ENCODE measurements around the gene ZNF256.

The ZNF256 gene

DNA sequence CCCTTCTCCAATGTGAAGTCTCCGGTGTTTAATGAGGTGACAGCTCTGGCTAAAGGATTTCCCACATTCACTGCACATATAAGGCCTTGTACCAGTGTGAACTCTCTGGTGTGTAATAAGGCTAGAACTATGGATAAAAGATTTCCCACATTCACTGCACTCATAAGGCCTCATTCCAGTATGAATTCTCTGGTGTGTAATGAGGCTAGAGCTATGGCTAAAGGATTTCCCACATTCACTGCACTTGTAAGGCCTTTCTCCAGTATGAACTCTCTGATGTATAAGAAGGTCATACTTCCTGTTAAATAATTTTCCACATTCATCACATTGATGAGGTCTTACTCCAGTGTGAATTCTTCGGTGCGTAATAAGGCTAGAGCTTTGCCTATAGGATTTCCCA is 5.9 kb downstream of the ZNF256 start (continued):
- TF ChIP-seq ZFHX2 (tag by site-specific recombination; conservative IDR thresholded peaks at IDR 0.05) = no peak
- TF ChIP-seq, protein P1, sequence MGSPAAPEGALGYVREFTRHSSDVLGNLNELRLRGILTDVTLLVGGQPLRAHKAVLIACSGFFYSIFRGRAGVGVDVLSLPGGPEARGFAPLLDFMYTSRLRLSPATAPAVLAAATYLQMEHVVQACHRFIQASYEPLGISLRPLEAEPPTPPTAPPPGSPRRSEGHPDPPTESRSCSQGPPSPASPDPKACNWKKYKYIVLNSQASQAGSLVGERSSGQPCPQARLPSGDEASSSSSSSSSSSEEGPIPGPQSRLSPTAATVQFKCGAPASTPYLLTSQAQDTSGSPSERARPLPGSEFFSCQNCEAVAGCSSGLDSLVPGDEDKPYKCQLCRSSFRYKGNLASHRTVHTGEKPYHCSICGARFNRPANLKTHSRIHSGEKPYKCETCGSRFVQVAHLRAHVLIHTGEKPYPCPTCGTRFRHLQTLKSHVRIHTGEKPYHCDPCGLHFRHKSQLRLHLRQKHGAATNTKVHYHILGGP (tag by site-specific recombination; IDR thresholded peaks at IDR 0.05) = no peak

DNA sequence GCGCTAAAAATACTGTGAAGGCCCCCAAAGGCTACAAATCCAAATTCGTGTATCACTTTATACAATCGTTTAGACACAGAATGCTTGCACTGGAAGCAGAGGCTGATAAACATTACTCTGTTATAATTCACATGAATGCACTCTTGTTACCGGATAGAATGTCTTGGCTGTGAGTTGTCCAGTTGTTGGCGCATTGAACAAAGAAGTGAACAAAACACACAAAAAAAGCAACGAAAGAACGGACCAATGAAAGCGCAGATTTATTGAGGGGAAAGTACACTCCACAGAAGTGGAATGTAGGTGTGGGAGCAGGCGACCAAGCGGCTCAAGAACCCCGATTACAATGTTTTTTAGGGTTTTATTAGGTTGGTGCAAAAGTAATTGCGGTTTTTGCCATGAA is 11.8 kb downstream of the ZNF256 start:
- Histone ChIP-seq H3K4me1 (ENCODE audit: control insufficient read depth, insufficient read depth, low read length) (no peaks in the 10 kb centered on the region), H3K36me3 (ENCODE audit: control insufficient read depth in 2 of 2, insufficient read depth in 1 of 2, low read length in 2 of 2) (peaks cover 28 to 39% of the 10 kb centered on the region in 2 experiments), H3K27ac (ENCODE audit: extremely low read depth, low read depth, low read length) (no peak overlapping the region), H3K4me3 (ENCODE audit: low read depth, low read length) (no peak overlapping the region), H3K9me3 (ENCODE audit: control insufficient read depth, insufficient read depth, low read depth, low read length) (peaks cover 8% of the 10 kb centered on the region)
- TF ChIP-seq, protein P2, sequence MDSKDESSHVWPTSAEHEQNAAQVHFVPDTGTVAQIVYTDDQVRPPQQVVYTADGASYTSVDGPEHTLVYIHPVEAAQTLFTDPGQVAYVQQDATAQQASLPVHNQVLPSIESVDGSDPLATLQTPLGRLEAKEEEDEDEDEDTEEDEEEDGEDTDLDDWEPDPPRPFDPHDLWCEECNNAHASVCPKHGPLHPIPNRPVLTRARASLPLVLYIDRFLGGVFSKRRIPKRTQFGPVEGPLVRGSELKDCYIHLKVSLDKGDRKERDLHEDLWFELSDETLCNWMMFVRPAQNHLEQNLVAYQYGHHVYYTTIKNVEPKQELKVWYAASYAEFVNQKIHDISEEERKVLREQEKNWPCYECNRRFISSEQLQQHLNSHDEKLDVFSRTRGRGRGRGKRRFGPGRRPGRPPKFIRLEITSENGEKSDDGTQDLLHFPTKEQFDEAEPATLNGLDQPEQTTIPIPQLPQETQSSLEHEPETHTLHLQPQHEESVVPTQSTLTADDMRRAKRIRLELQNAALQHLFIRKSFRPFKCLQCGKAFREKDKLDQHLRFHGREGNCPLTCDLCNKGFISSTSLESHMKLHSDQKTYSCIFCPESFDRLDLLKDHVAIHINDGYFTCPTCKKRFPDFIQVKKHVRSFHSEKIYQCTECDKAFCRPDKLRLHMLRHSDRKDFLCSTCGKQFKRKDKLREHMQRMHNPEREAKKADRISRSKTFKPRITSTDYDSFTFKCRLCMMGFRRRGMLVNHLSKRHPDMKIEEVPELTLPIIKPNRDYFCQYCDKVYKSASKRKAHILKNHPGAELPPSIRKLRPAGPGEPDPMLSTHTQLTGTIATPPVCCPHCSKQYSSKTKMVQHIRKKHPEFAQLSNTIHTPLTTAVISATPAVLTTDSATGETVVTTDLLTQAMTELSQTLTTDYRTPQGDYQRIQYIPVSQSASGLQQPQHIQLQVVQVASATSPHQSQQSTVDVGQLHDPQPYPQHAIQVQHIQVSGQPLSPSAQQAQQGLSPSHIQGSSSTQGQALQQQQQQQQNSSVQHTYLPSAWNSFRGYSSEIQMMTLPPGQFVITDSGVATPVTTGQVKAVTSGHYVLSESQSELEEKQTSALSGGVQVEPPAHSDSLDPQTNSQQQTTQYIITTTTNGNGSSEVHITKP (tag by site-specific recombination; IDR thresholded peaks at IDR 0.05) = no peak
- TF ChIP-seq, protein P3, sequence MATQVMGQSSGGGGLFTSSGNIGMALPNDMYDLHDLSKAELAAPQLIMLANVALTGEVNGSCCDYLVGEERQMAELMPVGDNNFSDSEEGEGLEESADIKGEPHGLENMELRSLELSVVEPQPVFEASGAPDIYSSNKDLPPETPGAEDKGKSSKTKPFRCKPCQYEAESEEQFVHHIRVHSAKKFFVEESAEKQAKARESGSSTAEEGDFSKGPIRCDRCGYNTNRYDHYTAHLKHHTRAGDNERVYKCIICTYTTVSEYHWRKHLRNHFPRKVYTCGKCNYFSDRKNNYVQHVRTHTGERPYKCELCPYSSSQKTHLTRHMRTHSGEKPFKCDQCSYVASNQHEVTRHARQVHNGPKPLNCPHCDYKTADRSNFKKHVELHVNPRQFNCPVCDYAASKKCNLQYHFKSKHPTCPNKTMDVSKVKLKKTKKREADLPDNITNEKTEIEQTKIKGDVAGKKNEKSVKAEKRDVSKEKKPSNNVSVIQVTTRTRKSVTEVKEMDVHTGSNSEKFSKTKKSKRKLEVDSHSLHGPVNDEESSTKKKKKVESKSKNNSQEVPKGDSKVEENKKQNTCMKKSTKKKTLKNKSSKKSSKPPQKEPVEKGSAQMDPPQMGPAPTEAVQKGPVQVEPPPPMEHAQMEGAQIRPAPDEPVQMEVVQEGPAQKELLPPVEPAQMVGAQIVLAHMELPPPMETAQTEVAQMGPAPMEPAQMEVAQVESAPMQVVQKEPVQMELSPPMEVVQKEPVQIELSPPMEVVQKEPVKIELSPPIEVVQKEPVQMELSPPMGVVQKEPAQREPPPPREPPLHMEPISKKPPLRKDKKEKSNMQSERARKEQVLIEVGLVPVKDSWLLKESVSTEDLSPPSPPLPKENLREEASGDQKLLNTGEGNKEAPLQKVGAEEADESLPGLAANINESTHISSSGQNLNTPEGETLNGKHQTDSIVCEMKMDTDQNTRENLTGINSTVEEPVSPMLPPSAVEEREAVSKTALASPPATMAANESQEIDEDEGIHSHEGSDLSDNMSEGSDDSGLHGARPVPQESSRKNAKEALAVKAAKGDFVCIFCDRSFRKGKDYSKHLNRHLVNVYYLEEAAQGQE (tag by site-specific recombination; IDR thresholded peaks at IDR 0.05) = no peak
- CTCF ChIA-PET = interaction anchor here (0.6 kb wide), 2 partner anchors 29 to 230 kb away, joined by 3 read pairs; no protein-coding TSS in a partner anchor
- POLR2A ChIA-PET = no interaction called here

DNA sequence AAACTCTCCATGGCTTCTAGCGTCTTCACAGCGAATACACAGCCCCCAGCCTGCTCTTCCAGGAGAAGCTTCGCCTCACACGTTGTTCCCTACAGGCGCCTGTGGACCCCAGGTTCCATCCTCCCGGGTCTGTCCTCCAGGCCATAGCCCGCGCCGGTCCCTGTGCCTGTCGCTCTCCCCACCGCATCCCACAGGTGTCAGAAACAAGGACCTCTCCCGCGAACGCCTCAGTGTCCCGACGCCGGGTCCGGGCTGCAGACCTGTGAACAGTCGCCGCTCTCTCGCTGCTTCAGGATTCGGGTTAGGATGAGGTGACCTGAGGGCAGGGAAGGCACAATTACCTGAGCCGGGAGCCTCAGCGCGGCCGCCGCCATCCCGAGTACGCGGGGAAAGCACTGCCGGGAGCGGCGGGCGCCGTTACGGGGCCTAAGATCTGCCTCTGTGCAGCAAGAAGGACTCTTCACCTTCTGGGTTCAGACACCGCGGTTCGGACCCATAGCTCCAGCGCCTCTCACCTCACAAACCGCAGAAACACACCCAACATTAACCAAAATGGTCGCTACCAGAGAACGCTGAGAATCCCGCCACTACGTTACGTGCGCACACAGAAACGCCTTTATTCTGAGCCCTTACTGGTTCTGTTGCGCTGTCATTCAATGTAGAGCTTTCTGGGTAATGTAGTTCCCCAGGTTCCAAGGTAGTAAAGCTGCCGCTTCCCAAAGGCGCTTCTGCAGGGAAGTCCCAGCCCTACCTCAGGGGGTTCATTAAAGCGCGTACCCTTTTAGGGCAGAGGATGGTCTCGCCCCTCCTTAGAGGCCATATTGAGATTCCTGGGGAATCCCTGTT is 12.5 kb downstream of the ZNF256 start, which contains the start of gene ZNF418:
ZNF418 (minus strand) TSS at position 583 of the 846 bp plus-strand sequence. CDS start 1,580 bp downstream, outside the sequence.
- CTCF ChIA-PET = interaction anchor here (0.6 kb wide), 1 partner anchor 230 kb away, joined by 3 read pairs; no protein-coding TSS in a partner anchor
- Histone ChIP-seq H3K36me3 (ENCODE audit: control insufficient read depth in 2 of 2, insufficient read depth in 1 of 2, low read length in 2 of 2) (peaks cover 22 to 33% of the 10 kb centered on the region in 2 experiments), H3K4me3 (ENCODE audit: low read depth, low read length) (no peak within 1 kb of the TSS), H3K9me3 (ENCODE audit: control insufficient read depth, insufficient read depth, low read depth, low read length) (peaks cover 6% of the 10 kb centered on the region), H3K4me1 (ENCODE audit: control insufficient read depth, insufficient read depth, low read length) (no peaks in the 10 kb centered on the region), H3K27ac (ENCODE audit: extremely low read depth, low read depth, low read length) (no peak within 1 kb of the TSS)
- TF ChIP-seq SCRT2 (tag by site-specific recombination; IDR thresholded peaks at IDR 0.05) = peak; percentile 48; the same call in 1 of the 2 replicates
- TF ChIP-seq, protein P2 (tag by site-specific recombination; IDR thresholded peaks at IDR 0.05) = no peak
- POLR2A ChIA-PET = no interaction called here

Measured in HEK293 (cell line).